HG03575 (cell line): ENCODE measurements around the gene HOMER2.
A peak's percentile ranks its signal among the peaks of the same experiment; 100 is the strongest.
"Not testable (repeated sequence)": the region's sequence is repeated elsewhere in the genome, so short reads cannot be mapped to it uniquely, and the experiment has no call there.

Experiments used
- ATAC-seq: cut with Tn5 transposase; IDR thresholded peaks from one replicate; pipeline ENCODE4 v1.9.1; 2021; ENCODE audit not compliant: unreplicated experiment, insufficient number of reproducible peaks, low FRiP score; ENCODE audit errors: extremely low read depth

The HOMER2 gene

DNA sequence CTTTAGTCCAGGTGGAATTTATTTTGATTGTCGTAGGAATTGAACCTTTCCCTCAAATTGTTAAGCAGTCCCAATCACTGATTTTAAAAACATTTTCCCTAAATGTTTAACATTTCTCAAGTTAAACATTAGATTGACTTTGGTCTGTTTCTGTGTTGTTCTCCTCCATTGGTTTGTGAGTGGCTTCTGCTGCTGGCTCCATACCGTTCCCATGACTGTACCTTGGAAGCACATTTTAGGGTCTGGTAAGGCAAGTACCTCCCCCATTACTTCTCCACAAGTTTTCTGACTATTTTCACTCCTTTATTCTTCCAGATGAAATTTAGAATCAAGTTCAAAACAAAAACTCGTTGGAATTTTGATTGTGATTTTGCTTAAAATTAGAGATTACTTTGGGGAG, 131.1 kb downstream of the HOMER2 start:
- ATAC-seq, result not testable (repeated sequence)

DNA sequence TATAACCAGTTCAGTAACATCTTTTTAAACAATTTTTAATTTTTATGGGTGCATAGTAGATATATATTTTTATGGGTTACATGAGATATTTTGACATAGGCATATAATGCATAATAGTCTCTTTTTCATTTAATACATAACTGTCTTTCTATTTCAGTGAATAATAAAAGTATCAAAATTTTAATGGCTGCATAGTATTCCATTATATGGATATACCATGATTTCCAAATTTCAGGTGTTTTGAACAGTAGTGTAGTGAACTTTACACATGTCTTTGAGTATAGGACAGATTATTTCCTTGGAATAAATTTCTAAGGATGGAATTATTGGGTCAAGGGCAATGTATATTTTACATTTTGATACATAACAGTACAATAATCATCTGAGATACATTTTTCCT, 132.4 kb downstream of the HOMER2 start:
- no peak for ATAC-seq

DNA sequence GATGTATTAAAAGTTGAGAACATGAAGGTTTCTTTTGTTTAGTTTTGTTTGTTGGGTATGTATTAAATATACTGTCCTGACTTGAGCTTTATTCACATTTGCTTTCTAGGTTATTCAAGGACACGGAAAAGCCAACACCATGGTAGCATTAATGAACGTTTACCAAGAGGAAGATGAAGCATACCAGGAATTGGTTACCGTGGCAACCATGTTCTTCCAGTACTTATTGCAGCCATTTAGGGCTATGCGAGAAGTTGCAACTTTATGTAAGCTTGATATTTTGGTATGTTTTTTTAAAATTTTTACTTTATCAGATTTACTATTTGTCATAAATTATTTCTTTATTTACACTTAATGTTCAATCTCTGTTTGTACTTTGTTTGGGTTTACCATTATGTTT, 139.5 kb downstream of the HOMER2 start:
- no peak for ATAC-seq

DNA sequence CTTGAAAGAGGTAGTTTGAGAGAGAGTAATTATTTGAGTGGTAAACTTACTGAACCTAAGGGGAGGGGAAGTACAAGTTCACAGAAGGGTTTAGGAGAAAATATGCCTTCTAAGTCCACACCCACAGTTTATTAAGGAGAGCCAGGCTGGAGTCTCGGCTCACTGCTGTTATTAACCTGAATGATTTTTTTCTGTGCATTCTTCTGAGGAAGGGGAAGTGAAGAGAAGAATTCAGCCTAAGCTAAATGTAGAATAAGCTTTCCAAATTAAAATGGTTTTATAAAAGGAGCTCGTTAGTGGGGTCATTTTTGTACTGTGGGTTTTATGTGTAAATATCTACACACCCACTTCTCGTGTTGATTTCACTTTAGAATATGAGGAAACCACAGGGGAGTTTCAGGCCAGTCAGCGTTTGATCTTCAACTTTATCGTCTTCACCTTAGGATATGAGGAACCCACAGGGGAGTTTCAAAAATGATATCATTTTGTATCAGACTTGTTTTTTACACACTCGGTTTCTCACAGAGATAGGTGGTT, 141.6 kb downstream of the HOMER2 start:
- no peak for ATAC-seq

DNA sequence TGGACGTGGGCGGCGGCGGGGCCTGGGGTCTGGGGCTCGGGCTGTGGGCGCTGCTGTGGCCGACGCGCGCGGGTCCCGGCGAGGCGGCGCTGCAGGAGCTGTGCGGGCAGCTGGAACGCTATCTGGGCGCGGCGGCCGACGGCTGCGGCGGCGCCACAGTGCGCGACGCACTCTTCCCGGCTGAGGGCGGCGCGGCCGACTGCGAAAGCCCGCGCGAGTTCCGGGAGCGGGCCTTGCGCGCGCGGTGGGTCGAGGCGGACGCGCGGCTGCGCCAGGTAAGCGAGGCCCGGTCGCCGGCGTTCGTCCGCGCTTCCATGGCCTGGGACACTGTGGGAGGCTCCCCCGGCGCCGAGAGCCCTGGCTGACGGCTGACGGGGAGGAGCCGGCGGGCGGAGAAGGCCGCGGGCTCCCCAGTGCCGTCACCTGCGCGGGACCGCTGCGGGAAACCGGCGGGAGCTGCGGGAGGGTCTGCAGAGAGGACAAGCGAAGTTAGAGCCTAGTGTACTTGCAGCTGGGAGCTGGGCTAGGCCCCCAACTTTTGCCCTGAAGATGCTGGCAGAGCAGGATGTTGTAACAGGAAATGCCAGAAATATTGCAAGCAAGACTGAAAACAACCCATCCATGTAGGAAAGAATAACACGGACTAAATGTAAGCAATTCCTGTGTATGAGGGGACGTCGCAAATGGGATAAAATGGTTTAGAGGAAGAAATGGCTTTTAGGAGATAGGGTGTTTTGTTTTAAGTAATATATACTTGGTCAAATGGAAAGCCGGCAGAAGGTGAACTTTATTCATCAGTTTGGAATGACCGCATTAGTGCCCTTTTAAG, 142.2 kb downstream of the HOMER2 start:
- no peak for ATAC-seq

DNA sequence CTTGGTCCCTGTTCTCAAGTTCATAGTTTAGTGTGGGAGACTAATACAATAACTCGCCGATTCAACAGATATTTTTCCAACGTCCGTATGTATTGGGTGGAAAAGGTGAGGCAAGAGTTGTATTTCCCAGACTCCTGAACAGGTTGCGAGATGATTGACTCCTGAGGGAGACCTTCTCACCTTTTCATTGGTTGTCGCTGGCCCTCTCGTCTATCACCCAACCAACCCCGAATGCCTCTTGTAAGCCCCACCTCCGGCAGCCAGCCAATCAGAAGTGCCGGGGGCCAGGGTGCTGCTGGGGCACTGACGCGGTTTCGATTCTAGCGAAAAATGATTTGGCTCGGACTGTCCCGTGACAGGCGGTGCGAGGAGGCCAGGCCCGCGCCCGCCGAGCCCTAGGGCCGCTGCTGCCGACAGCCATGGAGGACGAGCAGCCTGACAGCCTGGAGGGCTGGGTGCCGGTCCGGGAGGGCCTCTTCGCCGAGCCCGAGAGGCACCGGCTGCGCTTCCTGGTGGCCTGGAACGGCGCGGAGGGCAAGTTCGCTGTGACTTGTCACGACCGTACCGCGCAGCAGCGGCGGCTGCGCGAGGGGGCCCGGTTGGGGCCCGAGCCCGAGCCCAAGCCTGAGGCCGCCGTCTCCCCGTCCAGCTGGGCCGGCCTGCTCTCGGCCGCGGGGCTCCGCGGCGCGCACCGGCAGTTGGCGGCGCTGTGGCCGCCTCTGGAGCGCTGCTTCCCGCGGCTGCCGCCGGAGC, 143.0 kb downstream of the HOMER2 start, which contains the start of gene WHAMM:
TSS of gene WHAMM (plus strand) at position 321 of the 753 bp plus-strand sequence. CDS start at position 420, 99 bp downstream.
- ATAC-seq, result peak; percentile 41

DNA sequence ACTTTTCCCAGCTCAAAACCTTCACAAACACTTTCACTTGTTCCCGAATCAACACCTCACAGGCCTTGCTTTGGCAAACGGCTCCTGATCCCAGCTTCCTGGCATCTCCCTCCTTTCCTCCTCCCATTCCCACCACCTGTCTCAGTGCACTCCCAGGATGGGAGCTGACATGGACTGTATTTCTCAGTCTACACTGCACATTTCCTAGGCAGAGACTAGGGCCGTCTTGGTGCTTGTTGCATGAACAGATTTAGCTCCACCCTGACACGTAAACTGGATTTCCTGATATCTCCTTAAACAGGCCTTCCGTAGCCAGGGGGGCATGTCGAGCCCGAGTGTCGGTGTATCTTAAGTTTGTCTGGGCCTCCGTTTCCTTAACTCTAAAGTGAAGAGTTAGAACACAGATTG, 143.9 kb downstream of the HOMER2 start:
- ATAC-seq, result no peak

DNA sequence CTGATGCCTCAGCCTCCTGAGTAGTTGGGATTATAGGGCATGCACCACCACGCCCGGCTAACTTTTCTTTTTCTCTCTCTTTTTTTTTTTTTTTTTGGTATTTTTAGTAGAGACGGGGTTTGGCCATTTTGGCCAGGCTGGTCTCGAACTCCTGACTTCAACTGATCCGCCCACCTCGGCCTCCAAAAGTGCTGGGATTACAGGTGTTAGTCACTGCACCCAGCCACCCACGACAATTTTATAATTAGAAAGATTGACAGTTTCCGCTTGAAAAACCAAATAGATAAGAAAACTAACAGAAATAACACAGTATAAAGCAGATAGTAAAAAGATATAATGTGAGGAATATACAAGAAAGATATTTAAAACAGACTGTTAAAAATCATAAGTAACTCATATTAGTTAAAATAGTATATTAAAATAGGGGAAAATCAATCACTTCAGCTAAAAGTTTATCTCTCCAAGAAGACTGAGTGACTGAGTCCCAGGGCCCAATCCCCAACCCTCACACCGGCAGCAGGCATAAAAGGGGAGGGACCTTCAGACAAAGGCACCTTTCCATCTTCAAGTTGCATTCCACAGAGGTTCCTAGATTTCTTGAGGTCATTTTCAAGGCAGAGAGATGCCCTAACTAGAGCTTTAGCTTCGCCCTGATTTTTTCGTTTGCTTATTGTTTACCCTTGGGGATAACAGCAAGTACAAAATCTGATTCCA, 144.4 kb downstream of the HOMER2 start:
- ATAC-seq, result no peak

DNA sequence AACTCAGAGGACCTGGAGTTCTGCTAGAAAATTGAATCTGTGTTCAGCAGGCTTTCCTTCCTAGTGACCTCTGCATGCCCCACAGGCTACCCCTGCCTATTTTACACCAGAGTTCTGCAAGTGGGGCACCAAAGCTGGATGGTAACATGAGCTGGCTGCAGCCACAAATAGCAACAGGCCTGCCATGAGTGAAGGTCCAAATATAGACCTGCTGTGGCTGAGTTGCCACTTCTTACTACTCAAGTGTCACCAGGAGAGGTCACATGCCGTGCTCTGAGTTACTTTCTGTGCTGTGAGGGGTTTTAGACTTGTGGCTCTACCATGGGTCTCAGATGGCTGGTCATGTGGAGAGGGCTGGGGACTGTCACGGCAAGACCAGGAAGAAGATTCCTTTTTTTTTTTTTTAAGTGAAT, 146.5 kb downstream of the HOMER2 start, which contains the start of gene FSD2:
TSS of gene FSD2 (minus strand) at position 76 of the 413 bp plus-strand sequence. CDS start 18,679 bp downstream, outside the sequence.
- peak; percentile 58 for ATAC-seq

DNA sequence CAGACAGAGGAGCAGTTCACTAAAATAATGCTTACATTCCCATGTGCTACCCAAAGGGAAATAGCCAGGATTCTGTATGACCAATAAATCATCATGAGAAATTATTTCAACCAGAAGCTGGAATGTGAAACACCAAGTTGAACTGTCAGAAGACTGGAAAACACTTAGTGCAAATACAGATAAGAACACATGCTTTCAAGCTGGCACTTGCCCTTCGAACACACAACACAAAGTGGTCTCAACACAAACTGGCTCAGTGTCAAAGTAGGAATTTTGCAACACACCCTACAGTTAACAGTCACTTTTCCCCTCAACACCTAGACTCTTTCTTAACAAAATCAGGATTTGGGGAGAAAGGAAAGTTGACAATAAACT, 148.0 kb downstream of the HOMER2 start:
- no peak for ATAC-seq

DNA sequence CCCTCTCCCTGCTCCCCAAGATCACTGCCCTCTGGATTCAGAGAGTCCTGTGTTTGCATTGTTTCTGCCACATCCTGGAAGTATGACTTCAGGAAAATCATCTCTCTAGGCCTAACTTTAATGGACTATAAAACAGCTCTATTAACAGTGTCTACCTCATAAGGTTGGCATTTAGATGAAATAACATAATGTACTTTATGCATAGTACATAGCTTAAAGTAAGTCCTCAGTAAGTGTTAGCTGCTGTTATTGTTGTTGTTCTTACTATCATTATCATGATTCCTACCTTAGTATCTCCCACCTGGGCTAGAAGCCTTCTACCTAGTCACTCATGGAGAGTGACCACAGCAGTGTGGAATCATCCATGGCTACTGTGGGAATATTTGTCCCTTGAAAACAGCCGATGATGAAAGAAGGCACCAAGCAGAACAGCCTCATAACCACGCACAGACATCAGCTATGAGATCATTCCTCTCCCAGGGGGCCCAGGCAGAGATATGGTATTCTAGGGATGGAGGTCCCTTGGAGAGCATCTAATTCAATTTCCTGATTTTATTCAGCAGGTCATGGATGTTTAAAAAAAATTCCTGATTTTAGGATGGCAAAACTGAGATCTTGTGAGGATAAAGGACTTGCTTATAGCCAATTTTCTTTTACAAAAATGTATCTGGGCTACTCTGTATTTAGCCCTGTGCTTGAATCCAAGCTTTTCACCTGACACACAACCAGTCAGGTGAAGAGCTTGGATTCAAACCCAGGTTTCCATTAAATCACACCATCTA, 148.5 kb downstream of the HOMER2 start:
- no peak for ATAC-seq

DNA sequence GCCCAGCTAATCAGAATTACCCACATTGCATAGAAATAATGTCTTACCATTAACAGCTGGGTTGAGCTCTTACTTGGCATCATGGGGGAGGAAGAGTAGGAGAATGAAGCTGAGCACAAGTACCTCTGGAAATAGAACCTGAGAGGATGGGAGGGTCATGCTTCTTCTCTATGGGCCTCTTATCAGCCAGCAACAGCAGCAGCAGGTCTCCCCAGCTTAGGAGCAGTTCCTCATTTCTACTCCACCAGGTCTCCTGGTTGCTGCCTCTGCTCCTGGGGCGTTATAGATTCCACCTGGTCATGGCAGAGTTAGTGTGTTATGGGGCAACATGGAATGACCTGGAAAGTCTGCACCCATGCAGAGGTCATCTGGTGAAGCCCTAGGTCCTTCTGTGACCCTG, 150.0 kb downstream of the HOMER2 start:
- no peak for ATAC-seq

DNA sequence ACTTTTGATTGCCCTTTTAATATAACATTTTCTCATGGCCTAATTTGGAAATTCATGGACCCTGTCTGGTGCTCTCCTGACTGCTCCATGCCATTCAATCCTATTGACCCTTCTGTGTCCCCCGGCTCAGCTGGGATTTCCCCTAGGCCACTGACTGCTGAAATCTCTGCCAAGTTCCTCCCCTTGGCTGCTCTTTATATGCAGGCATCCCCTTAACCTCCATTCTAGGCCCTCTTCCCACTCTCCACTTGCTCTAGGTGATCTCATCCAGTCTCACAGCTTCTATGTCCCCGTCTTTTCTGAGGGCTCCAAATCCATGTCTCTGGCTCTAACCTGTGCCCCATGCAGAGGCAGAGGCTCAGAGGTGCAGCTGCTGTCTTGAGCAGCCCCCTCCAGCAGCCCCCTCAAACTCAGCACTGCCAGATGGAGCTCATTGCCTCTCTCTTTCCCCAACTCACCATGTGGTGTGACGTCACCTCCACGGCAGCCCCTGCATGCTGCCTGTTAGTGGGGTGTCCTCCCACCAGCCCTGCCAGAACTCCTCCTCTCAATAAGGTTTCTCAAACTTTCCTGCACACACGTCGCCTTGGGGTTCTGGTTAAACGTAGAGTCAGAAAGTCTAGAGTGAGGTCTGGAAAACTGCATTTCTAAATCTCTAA, 153.2 kb downstream of the HOMER2 start:
- ATAC-seq, result no peak
